HEK293 (cell line): Measurements from ENCODE around the gene PIP5K1C.
A peak's percentile ranks its signal among the peaks of the same experiment; 100 is the strongest.

ENCODE experiments used
- CTCF ChIA-PET: fragments of 350-600 bp; formaldehyde crosslinking; extraction: SDS; loops from one replicate; lab custom pipeline; 2021; ENCODE audit warnings: antibody characterized with exemption; lab: Yijun Ruan, JAX
- POLR2A ChIA-PET: fragments of 300-600 bp; formaldehyde crosslinking; extraction: SDS; loops from one replicate; lab custom pipeline; 2020; ENCODE audit warnings: antibody characterized with exemption, inconsistent platforms; lab: Yijun Ruan, JAX
- H3K27ac ChIP-seq: fragments of 200-500 bp; sonication (Bioruptor generic); 2 replicates; pipeline ENCODE4 v1.5.1; 2014; ENCODE audit warnings: low read depth, low read length, control low read depth, inconsistent platforms; ENCODE audit errors: extremely low read depth
- H3K36me3 ChIP-seq, 2 experiments: fragments of 200-500 bp in 1 of 2; sonication (Bioruptor generic) in 1 of 2; 1 replicate in 1 of 2; 2 replicates in 1 of 2; pipeline ENCODE4 v1.5.1; 2014 to 2017; ENCODE audit warnings: inconsistent platforms in 2 of 2, low read length in 2 of 2; ENCODE audit not compliant: control insufficient read depth in 2 of 2, insufficient read depth in 1 of 2
- H3K4me1 ChIP-seq: fragments of 200-500 bp; sonication (Bioruptor generic); 2 replicates; pipeline ENCODE4 v1.5.1; 2014; ENCODE audit warnings: mild to moderate bottlenecking, low read length, inconsistent platforms; ENCODE audit not compliant: control insufficient read depth, insufficient read depth
- H3K4me3 ChIP-seq: 2 replicates; pipeline ENCODE4 v1.5.1; 2011; ENCODE audit warnings: low read depth, mild to moderate bottlenecking, control low read depth, low read length, moderate library complexity
- H3K9me3 ChIP-seq: fragments of 200-500 bp; sonication (Bioruptor generic); 2 replicates; pipeline ENCODE4 v1.5.1; 2014; ENCODE audit warnings: low read depth, low read length, inconsistent platforms; ENCODE audit not compliant: control insufficient read depth, insufficient read depth
- EGR2 ChIP-seq: fragments of 450-650 bp; formaldehyde crosslinking; IDR thresholded peaks from 2 replicates; pipeline ENCODE4 v1.5.1; 2016; ENCODE audit warnings: low read depth, missing biosample characterization, missing genetic modification characterization
- FEZF1 ChIP-seq: fragments of 450-650 bp; formaldehyde crosslinking; IDR thresholded peaks from 2 replicates; pipeline ENCODE4 v1.5.1; 2016; ENCODE audit warnings: missing biosample characterization, missing genetic modification characterization
- GLIS1 ChIP-seq: fragments of 450-650 bp; formaldehyde crosslinking; IDR thresholded peaks from 2 replicates; pipeline ENCODE4 v1.5.1; 2016; ENCODE audit warnings: missing biosample characterization, missing genetic modification characterization
- GLIS2 ChIP-seq: fragments of 450-650 bp; formaldehyde crosslinking; IDR thresholded peaks from 2 replicates; pipeline ENCODE4 v1.5.1; 2016; ENCODE audit warnings: missing biosample characterization, missing genetic modification characterization
- HOXA7 ChIP-seq: sonication (generic); formaldehyde crosslinking; IDR thresholded peaks from 2 replicates; pipeline ENCODE4 v1.8.1; 2022; ENCODE audit warnings: missing genetic modification reagents, borderline replicate concordance
- KLF8 ChIP-seq: fragments of 450-650 bp; formaldehyde crosslinking; IDR thresholded peaks from 2 replicates; pipeline ENCODE4 v1.5.1; 2016; ENCODE audit warnings: missing biosample characterization, missing genetic modification characterization
- SP7 ChIP-seq: fragments of 450-650 bp; formaldehyde crosslinking; IDR thresholded peaks from 2 replicates; pipeline ENCODE4 v1.5.1; 2016; ENCODE audit warnings: missing biosample characterization, missing genetic modification characterization
- ZBTB48 ChIP-seq: fragments of 450-650 bp; formaldehyde crosslinking; IDR thresholded peaks from 2 replicates; pipeline ENCODE4 v1.5.1; 2016; ENCODE audit warnings: missing biosample characterization, missing genetic modification characterization
- ZIC2 ChIP-seq: fragments of 450-650 bp; formaldehyde crosslinking; IDR thresholded peaks from 2 replicates; pipeline ENCODE4 v1.5.1; 2016; ENCODE audit warnings: missing biosample characterization, missing genetic modification characterization
- ZNF138 ChIP-seq: fragments of 450-650 bp; formaldehyde crosslinking; IDR thresholded peaks from 2 replicates; pipeline ENCODE4 v1.5.1; 2016; ENCODE audit warnings: missing biosample characterization, missing genetic modification characterization, borderline replicate concordance
- ZNF146 ChIP-seq: fragments of 450-650 bp; formaldehyde crosslinking; IDR thresholded peaks from 2 replicates; pipeline ENCODE4 v1.5.1; 2016; ENCODE audit warnings: missing biosample characterization, missing genetic modification characterization
- ZNF223 ChIP-seq: fragments of 450-650 bp; formaldehyde crosslinking; IDR thresholded peaks from 2 replicates; pipeline ENCODE4 v1.5.1; 2016; ENCODE audit warnings: missing biosample characterization, missing genetic modification characterization
- ZNF239 ChIP-seq: fragments of 450-650 bp; formaldehyde crosslinking; IDR thresholded peaks from 2 replicates; pipeline ENCODE4 v1.5.1; 2016; ENCODE audit warnings: missing biosample characterization, missing genetic modification characterization
- ZNF530 ChIP-seq: fragments of 450-650 bp; formaldehyde crosslinking; IDR thresholded peaks from 2 replicates; pipeline ENCODE4 v1.5.1; 2016; ENCODE audit warnings: low read depth, missing biosample characterization, missing genetic modification characterization
- ZNF658 ChIP-seq: fragments of 450-650 bp; formaldehyde crosslinking; IDR thresholded peaks from 2 replicates; pipeline ENCODE4; 2016; ENCODE audit warnings: missing biosample characterization, missing genetic modification characterization
- ZNF707 ChIP-seq: fragments of 450-650 bp; formaldehyde crosslinking; IDR thresholded peaks from 2 replicates; pipeline ENCODE4 v1.5.1; 2016; ENCODE audit warnings: missing biosample characterization, missing genetic modification characterization
- ZNF776 ChIP-seq: fragments of 450-650 bp; formaldehyde crosslinking; IDR thresholded peaks from 2 replicates; pipeline ENCODE4 v1.5.0; 2017; ENCODE audit warnings: missing biosample characterization, missing genetic modification characterization, borderline replicate concordance
- ZNF777 ChIP-seq: fragments of 450-650 bp; formaldehyde crosslinking; IDR thresholded peaks from 2 replicates; pipeline ENCODE4 v1.5.1; 2017; ENCODE audit warnings: missing biosample characterization, missing genetic modification characterization, borderline replicate concordance
- ZNF785 ChIP-seq: fragments of 450-650 bp; formaldehyde crosslinking; IDR thresholded peaks from 2 replicates; pipeline ENCODE4 v1.5.1; 2016; ENCODE audit warnings: missing biosample characterization, missing genetic modification characterization
- ZNF792 ChIP-seq: fragments of 450-650 bp; formaldehyde crosslinking; IDR thresholded peaks from 2 replicates; pipeline ENCODE4 v1.5.1; 2016; ENCODE audit warnings: missing biosample characterization, missing genetic modification characterization
- ZSCAN23 ChIP-seq: fragments of 450-650 bp; formaldehyde crosslinking; IDR thresholded peaks from 2 replicates; pipeline ENCODE4 v1.5.1; 2016; ENCODE audit warnings: missing biosample characterization, missing genetic modification characterization
- ZSCAN30 ChIP-seq: fragments of 450-650 bp; IDR thresholded peaks from 2 replicates; pipeline ENCODE4 v1.5.1; 2018; ENCODE audit warnings: missing biosample characterization, mild to moderate bottlenecking, missing genetic modification characterization, moderate library complexity
- TF ChIP-seq, protein P1 (sequence below): fragments of 450-650 bp; formaldehyde crosslinking; IDR thresholded peaks from 2 replicates; pipeline ENCODE4 v1.5.1; 2017; ENCODE audit warnings: missing biosample characterization, missing genetic modification characterization
- TF ChIP-seq, protein P2 (sequence below): fragments of 450-650 bp; formaldehyde crosslinking; IDR thresholded peaks from 2 replicates; pipeline ENCODE4 v1.5.1; 2017; ENCODE audit warnings: missing biosample characterization, mild to moderate bottlenecking, missing genetic modification characterization, moderate library complexity
- TF ChIP-seq, protein P3 (sequence below): fragments of 450-650 bp; formaldehyde crosslinking; IDR thresholded peaks from 2 replicates; pipeline ENCODE4 v1.5.1; 2016; ENCODE audit warnings: missing biosample characterization, missing genetic modification characterization, low read depth

PIP5K1C gene

DNA sequence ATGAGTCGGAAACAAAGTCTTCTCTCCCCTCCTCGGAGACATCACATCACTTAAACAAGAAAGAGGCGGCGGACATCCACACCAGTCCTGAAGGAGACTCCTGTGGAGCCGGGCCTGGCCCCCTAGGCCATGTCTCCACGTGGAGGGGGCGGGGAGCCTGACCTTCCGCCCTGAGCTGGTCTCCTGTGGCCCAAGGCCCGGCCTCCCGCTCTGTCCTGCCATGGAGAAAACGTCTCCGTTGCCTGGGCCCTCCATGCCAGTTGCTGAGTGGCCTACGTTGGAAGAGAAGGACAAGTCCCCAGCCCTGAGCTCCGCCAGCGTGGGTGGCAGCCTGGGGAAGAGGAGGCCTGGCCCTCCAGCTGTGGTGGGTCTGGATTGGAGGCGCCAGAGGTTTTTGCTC lies 68.2 kb downstream of the PIP5K1C start:
- Histone ChIP-seq H3K36me3 (peaks cover 0 to 16% of the 10 kb centered on the region in 2 experiments; a peak in 1 of 3 replicates), H3K9me3 (no peaks in the 10 kb centered on the region), H3K4me1 (no peaks in the 10 kb centered on the region), H3K4me3 (no peak overlapping the region), H3K27ac (no peak overlapping the region)
- POLR2A ChIA-PET = no interaction called here
- TF ChIP-seq, protein P1, sequence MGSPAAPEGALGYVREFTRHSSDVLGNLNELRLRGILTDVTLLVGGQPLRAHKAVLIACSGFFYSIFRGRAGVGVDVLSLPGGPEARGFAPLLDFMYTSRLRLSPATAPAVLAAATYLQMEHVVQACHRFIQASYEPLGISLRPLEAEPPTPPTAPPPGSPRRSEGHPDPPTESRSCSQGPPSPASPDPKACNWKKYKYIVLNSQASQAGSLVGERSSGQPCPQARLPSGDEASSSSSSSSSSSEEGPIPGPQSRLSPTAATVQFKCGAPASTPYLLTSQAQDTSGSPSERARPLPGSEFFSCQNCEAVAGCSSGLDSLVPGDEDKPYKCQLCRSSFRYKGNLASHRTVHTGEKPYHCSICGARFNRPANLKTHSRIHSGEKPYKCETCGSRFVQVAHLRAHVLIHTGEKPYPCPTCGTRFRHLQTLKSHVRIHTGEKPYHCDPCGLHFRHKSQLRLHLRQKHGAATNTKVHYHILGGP (tag by site-specific recombination) = no peak
- TF ChIP-seq ZNF658 = no peak
- no peak for TF ChIP-seq KLF8
- no peak for TF ChIP-seq ZNF530 (tag by site-specific recombination)
- no peak for TF ChIP-seq EGR2 (tag by site-specific recombination)
- no peak for TF ChIP-seq SP7 (tag by site-specific recombination)
- TF ChIP-seq ZNF776 (tag by site-specific recombination) = no peak
- TF ChIP-seq ZSCAN23 (tag by site-specific recombination) = no peak
- no peak for TF ChIP-seq ZNF777 (tag by site-specific recombination)
- TF ChIP-seq ZBTB48 (tag by site-specific recombination) = no peak
- no peak for TF ChIP-seq ZNF146 (tag by site-specific recombination)
- TF ChIP-seq, protein P2, sequence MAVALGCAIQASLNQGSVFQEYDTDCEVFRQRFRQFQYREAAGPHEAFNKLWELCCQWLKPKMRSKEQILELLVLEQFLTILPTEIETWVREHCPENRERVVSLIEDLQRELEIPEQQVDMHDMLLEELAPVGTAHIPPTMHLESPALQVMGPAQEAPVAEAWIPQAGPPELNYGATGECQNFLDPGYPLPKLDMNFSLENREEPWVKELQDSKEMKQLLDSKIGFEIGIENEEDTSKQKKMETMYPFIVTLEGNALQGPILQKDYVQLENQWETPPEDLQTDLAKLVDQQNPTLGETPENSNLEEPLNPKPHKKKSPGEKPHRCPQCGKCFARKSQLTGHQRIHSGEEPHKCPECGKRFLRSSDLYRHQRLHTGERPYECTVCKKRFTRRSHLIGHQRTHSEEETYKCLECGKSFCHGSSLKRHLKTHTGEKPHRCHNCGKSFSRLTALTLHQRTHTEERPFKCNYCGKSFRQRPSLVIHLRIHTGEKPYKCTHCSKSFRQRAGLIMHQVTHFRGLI (tag by site-specific recombination) = no peak
- TF ChIP-seq ZNF239 (tag by site-specific recombination) = no peak
- TF ChIP-seq ZNF792 = no peak
- no peak for TF ChIP-seq FEZF1 (tag by site-specific recombination)
- TF ChIP-seq ZSCAN30 (tag by site-specific recombination) = no peak
- CTCF ChIA-PET = no interaction called here

DNA sequence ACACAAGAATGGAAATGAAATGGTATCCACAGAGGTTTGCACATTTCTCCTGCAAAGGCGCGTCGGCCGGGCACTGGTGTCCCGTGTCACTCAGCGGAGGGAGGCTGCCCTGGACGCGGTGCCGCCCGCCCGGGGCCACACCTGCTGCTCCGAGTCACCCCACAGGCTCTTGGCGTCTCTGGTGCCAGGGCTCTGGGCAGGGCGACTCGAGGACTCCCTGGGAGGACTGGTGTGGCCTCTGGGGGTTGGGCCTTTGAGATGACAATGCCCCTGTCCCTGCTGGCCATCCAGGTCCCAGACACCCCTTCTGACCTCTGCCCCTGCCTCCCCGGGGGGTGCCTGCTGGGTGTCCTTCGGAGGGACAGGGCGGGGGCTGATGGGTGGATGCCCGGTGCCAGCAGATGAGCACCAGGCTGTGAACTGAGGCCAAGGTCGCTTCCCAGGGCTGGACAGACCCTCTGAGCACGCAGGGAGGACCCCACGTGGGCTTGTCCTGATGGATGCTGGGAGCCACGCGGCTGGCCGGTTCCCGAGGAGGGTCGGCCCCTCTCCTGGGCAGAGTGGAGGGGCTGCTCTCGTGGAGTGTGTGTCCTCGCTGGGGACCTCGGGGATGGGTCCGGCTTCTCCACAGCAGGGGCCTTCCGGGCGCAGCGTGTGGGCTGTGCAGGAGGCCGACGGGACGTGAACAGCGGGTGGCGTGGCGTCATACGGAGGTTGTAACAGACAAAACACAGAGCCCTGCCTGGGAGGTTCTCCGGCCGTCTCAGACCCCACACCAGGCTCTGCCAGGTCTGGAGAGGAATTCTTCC lies 69.0 kb downstream of the PIP5K1C start:
- TF ChIP-seq GLIS2 (tag by site-specific recombination) (peak; percentile 38), ZNF785 (tag by site-specific recombination) (no peak), ZNF223 (no peak), HOXA7 (no peak), ZIC2 (tag by site-specific recombination) (0 out of 2 replicates have a peak, but pooled peaks have one; percentile 7), ZNF707 (tag by site-specific recombination) (no peak), ZNF138 (tag by site-specific recombination) (no peak), GLIS1 (tag by site-specific recombination) (no peak)
- TF ChIP-seq, protein P3, sequence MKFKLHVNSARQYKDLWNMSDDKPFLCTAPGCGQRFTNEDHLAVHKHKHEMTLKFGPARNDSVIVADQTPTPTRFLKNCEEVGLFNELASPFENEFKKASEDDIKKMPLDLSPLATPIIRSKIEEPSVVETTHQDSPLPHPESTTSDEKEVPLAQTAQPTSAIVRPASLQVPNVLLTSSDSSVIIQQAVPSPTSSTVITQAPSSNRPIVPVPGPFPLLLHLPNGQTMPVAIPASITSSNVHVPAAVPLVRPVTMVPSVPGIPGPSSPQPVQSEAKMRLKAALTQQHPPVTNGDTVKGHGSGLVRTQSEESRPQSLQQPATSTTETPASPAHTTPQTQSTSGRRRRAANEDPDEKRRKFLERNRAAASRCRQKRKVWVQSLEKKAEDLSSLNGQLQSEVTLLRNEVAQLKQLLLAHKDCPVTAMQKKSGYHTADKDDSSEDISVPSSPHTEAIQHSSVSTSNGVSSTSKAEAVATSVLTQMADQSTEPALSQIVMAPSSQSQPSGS (tag by site-specific recombination) = no peak
- TF ChIP-seq, all 188 proteins: peak for 2
- Histone ChIP-seq H3K9me3 (no peaks in the 10 kb centered on the region), H3K4me3 (no peak overlapping the region), H3K4me1 (no peaks in the 10 kb centered on the region), H3K27ac (no peak overlapping the region), H3K36me3 (peaks cover 0 to 16% of the 10 kb centered on the region in 2 experiments; a peak in 1 of 3 replicates)
- ChIA-PET POLR2A (no interaction called here), CTCF (no interaction called here)
